ENCODE data around the gene DDOST. TPM values are rescaled to one million over a fixed set of nuclear protein-coding genes. Genes with fewer than 3 reads are reported as not detected.

Gene DDOST
- total and polyA plus RNA-seq, 10 of the 15 experiments (the other 5 are each of a cell fraction or from before 2014, with no cell fraction given): 100 to 274 (median 201) TPM

DNA sequence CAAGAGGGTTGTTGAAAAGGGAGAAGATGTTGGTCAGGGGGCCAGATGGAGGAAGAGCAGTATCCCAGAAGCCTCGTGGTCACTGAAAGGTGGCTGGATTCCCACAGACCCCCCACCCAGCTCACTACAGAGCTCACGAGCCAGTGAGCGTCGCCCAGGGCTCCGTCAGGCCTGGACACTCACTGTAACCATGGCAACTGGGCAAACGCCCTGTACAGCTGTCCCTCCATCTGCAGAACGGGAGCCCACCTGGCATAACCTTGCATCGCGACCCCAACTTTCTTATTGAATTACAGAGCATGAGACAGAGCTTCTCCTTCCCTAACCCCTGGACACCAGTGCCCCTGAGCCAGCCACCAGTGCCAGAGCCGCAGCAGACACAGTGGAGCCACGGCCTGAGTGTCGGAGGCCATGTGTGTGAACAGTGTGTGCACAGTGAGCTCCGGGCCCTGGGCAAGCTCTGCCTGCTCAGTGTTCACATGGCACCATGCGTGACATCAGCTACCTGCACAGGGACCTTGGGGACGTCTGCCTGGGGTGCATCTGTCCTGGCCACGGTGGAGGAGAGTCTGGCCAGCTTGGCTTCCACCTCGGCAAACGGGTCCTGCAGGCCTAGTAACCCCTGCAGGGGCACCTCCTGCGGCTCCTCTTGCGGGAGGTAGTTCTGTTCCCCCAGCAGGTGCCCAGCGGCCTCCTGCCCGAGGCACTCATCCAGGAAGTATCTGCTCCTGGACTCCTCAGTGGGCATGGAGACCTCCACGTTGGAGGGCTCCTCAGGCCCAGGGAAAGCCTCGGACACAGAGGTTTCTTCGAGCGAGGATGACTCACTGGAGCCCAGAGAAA, 25.9 kb upstream of the DDOST start:
- Histone ChIP-seq H3K27me3 (replicated peaks in 1 of 2; ENCODE audit: control insufficient read depth in 2 of 2, insufficient read depth in 2 of 2, low read length in 1 of 2) (no peaks in the 10 kb centered on the region; a peak in 2 of 4 replicates), H2AFZ (ENCODE audit: control insufficient read depth, low read depth, low read length) (no peak overlapping the region), H3K4me2 (ENCODE audit: control insufficient read depth, insufficient read depth) (no peak overlapping the region), H3K79me2 (ENCODE audit: control insufficient read depth, insufficient read depth, low read length) (no peaks in the 10 kb centered on the region), H3K4me1 (ENCODE audit: control insufficient read depth, insufficient read depth, low read length) (no peaks in the 10 kb centered on the region), H3K36me3 (ENCODE audit: control insufficient read depth in 2 of 2, insufficient read depth in 2 of 2, low read length in 1 of 2) (no peaks in the 10 kb centered on the region), H3K9me3 (replicated peaks; ENCODE audit: control insufficient read depth, insufficient read depth, low read length) (no peaks in the 10 kb centered on the region), H3K4me3 (no peak overlapping the region), H3K9ac (ENCODE audit: control insufficient read depth, insufficient read depth, low read length) (no peak overlapping the region), H3K27ac (ENCODE audit: control insufficient read depth, insufficient read depth) (no peak overlapping the region), H4K20me1 (ENCODE audit: control insufficient read depth, insufficient read depth) (no peaks in the 10 kb centered on the region)
- no TSS peak for BruUV-seq (replicated peaks)
- POLR2A ChIA-PET: interaction anchor here (0.6 kb wide), 1 partner anchor 521 kb away, joined by 3 read pairs; no protein-coding TSS in a partner anchor
- in situ Hi-C loops (cut with MboI) (no loop called here), intact Hi-C loops (cut with micrococcal nuclease; ENCODE audit: unreplicated experiment) (no loop called here)
- SMC1A ChIA-PET (ENCODE audit: uncharacterized antibody, unreplicated experiment): no interaction called here
- no peak for TF ChIP-seq HDAC2 (IDR thresholded peaks at IDR 0.05)
- no peak for TF ChIP-seq FOXK2 (IDR thresholded peaks at IDR 0.05)
- no peak for TF ChIP-seq ESRRA (IDR thresholded peaks at IDR 0.05; ENCODE audit: low read length)
- no peak for TF ChIP-seq SMAD5 (IDR thresholded peaks at IDR 0.05; ENCODE audit: low read depth)
- TF ChIP-seq, protein P1, sequence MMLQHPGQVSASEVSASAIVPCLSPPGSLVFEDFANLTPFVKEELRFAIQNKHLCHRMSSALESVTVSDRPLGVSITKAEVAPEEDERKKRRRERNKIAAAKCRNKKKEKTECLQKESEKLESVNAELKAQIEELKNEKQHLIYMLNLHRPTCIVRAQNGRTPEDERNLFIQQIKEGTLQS (IDR thresholded peaks at IDR 0.05; ENCODE audit: borderline replicate concordance, extremely low read depth, low read depth, low read length): no peak
- TF ChIP-seq SMC3 (IDR thresholded peaks at IDR 0.05; ENCODE audit: borderline replicate concordance, low read length): no peak
- TF ChIP-seq JUND (IDR thresholded peaks at IDR 0.05; ENCODE audit: low read depth, low read length): no peak
- 31% methylated on average over 26 of the region's 26 CpGs for WGBS (ENCODE audit: insufficient coverage, insufficient replicate concordance, low lambda C conversion rate, missing lambda C conversion rate)
- CTCF ChIA-PET: interaction anchor here (1.9 kb wide), 1 partner anchor 10 kb away, joined by 6 read pairs; no protein-coding TSS in a partner anchor
- DNase-seq (ENCODE audit: low read depth, low spot score): no peak
- no peak for FAIRE-seq
- no peak for ATAC-seq
- RAD21 ChIA-PET (ENCODE audit: unreplicated experiment): no interaction called here

DNA sequence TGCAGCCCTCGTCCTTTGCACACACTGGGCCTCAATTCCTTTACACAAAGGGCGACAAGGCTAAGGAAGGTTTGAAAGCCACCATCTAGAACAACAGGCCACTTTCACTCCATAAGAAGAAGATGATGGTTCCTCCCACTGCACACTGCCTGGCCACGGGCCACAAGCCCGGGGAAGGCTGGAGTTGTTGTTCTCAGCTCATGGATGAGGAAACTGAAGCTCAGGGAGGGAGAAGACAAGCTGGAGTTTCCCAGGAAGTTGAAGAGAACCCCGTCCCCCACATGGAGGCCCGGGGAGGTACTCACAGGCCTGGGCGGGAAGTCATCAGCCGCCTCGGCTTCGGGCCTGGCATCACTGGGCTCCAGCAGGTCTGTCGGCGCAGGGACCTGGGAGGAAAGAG, 24.6 kb upstream of the DDOST start:
- 53% methylated on average over 12 of the region's 12 CpGs for WGBS (ENCODE audit: insufficient coverage, insufficient replicate concordance, low lambda C conversion rate, missing lambda C conversion rate)
- H3K4me2 ChIP-seq (ENCODE audit: control insufficient read depth, insufficient read depth): no peak overlapping the region
- no peaks in the 10 kb centered on the region for H3K79me2 ChIP-seq (ENCODE audit: control insufficient read depth, insufficient read depth, low read length)
- ChIA-PET POLR2A (no interaction called here), SMC1A (ENCODE audit: uncharacterized antibody, unreplicated experiment) (no interaction called here), RAD21 (ENCODE audit: unreplicated experiment) (no interaction called here), CTCF (no interaction called here)
- H2AFZ ChIP-seq (ENCODE audit: control insufficient read depth, low read depth, low read length): no peak overlapping the region
- H3K27ac ChIP-seq (ENCODE audit: control insufficient read depth, insufficient read depth): no peak overlapping the region
- no peaks in the 10 kb centered on the region for H4K20me1 ChIP-seq (ENCODE audit: control insufficient read depth, insufficient read depth)
- in situ Hi-C loops (cut with MboI): no loop called here
- no peaks in the 10 kb centered on the region for H3K36me3 ChIP-seq (ENCODE audit: control insufficient read depth in 2 of 2, insufficient read depth in 2 of 2, low read length in 1 of 2)
- H3K9ac ChIP-seq (ENCODE audit: control insufficient read depth, insufficient read depth, low read length): no peak overlapping the region
- no peak for FAIRE-seq
- no peak for ATAC-seq
- TF ChIP-seq LARP7 (IDR thresholded peaks at IDR 0.05): no peak
- TF ChIP-seq, protein P2, sequence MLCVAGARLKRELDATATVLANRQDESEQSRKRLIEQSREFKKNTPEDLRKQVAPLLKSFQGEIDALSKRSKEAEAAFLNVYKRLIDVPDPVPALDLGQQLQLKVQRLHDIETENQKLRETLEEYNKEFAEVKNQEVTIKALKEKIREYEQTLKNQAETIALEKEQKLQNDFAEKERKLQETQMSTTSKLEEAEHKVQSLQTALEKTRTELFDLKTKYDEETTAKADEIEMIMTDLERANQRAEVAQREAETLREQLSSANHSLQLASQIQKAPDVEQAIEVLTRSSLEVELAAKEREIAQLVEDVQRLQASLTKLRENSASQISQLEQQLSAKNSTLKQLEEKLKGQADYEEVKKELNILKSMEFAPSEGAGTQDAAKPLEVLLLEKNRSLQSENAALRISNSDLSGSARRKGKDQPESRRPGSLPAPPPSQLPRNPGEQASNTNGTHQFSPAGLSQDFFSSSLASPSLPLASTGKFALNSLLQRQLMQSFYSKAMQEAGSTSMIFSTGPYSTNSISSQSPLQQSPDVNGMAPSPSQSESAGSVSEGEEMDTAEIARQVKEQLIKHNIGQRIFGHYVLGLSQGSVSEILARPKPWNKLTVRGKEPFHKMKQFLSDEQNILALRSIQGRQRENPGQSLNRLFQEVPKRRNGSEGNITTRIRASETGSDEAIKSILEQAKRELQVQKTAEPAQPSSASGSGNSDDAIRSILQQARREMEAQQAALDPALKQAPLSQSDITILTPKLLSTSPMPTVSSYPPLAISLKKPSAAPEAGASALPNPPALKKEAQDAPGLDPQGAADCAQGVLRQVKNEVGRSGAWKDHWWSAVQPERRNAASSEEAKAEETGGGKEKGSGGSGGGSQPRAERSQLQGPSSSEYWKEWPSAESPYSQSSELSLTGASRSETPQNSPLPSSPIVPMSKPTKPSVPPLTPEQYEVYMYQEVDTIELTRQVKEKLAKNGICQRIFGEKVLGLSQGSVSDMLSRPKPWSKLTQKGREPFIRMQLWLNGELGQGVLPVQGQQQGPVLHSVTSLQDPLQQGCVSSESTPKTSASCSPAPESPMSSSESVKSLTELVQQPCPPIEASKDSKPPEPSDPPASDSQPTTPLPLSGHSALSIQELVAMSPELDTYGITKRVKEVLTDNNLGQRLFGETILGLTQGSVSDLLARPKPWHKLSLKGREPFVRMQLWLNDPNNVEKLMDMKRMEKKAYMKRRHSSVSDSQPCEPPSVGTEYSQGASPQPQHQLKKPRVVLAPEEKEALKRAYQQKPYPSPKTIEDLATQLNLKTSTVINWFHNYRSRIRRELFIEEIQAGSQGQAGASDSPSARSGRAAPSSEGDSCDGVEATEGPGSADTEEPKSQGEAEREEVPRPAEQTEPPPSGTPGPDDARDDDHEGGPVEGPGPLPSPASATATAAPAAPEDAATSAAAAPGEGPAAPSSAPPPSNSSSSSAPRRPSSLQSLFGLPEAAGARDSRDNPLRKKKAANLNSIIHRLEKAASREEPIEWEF (IDR thresholded peaks at IDR 0.05; ENCODE audit: insufficient replicate concordance, low read depth, low read length): no peak
- H3K4me3 ChIP-seq: no peak overlapping the region
- BruUV-seq (replicated peaks): no TSS peak
- no peaks in the 10 kb centered on the region for H3K9me3 ChIP-seq (replicated peaks; ENCODE audit: control insufficient read depth, insufficient read depth, low read length)
- no peaks in the 10 kb centered on the region for H3K4me1 ChIP-seq (ENCODE audit: control insufficient read depth, insufficient read depth, low read length)
- intact Hi-C loops (cut with micrococcal nuclease; ENCODE audit: unreplicated experiment): no loop called here
- DNase-seq (ENCODE audit: low read depth, low spot score): no peak
- H3K27me3 ChIP-seq (replicated peaks in 1 of 2; ENCODE audit: control insufficient read depth in 2 of 2, insufficient read depth in 2 of 2, low read length in 1 of 2): peaks cover 0 to 2% of the 10 kb centered on the region in 2 experiments; a peak in 3 of 4 replicates
